Measurements from ENCODE around the gene CIRBP. TPM values are rescaled to one million over a fixed set of nuclear protein-coding genes. Genes with fewer than 3 reads are reported as not detected.

Gene CIRBP
- total and polyA plus RNA-seq, 2 of the 13 experiments (the other 11 are each of a cell fraction or from before 2014, with no cell fraction given) = 133 to 140 TPM

DNA sequence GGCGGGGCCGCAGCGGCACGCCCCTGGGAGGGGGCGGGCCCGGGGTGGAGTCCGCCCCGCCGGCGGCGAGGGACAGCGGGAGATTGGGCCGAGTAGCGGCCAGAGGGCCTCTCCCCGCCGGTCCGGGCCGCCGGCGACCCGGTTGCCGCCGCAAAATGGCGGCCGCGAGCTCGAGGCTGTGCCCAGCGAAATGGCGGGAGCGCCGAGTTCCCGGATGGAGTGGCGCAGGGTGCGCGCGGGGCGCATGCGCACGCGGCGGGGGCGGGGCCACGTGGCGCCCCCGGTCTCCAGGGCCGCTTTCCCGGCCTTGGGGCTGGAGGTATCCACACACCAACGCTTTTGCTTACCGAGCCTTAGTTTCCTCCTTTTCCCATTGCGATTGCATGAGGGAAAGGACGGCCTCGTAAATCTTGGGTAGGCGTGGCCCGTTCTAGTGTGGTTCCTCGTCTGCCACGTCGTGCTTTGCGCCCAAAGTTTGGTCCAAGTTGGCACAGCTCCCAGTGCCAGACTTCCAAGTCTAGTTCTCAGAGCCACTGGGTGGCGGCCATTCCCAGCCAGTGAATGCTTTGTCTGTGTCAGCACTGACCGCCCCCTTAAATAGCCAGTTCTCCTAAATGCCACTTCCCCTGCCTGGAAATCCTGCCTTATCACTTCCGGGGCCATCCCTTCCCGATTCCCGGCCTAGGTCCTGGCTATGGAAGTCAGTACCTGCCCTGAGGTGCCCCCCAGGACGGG, 513 bp downstream of the CIRBP start (continued):
- TF ChIP-seq, protein P1, sequence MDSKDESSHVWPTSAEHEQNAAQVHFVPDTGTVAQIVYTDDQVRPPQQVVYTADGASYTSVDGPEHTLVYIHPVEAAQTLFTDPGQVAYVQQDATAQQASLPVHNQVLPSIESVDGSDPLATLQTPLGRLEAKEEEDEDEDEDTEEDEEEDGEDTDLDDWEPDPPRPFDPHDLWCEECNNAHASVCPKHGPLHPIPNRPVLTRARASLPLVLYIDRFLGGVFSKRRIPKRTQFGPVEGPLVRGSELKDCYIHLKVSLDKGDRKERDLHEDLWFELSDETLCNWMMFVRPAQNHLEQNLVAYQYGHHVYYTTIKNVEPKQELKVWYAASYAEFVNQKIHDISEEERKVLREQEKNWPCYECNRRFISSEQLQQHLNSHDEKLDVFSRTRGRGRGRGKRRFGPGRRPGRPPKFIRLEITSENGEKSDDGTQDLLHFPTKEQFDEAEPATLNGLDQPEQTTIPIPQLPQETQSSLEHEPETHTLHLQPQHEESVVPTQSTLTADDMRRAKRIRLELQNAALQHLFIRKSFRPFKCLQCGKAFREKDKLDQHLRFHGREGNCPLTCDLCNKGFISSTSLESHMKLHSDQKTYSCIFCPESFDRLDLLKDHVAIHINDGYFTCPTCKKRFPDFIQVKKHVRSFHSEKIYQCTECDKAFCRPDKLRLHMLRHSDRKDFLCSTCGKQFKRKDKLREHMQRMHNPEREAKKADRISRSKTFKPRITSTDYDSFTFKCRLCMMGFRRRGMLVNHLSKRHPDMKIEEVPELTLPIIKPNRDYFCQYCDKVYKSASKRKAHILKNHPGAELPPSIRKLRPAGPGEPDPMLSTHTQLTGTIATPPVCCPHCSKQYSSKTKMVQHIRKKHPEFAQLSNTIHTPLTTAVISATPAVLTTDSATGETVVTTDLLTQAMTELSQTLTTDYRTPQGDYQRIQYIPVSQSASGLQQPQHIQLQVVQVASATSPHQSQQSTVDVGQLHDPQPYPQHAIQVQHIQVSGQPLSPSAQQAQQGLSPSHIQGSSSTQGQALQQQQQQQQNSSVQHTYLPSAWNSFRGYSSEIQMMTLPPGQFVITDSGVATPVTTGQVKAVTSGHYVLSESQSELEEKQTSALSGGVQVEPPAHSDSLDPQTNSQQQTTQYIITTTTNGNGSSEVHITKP (CRISPR knock-in tag; IDR thresholded peaks at IDR 0.05; ENCODE audit: low read depth) = no peak
- TF ChIP-seq TBX3 (IDR thresholded peaks at IDR 0.05; ENCODE audit: borderline replicate concordance) = peak; percentile 23; the same call in 1 of the 2 replicates
- TF ChIP-seq ZNF367 (CRISPR knock-in tag; IDR thresholded peaks at IDR 0.05; ENCODE audit: borderline replicate concordance) = no peak
- TF ChIP-seq, protein P2, sequence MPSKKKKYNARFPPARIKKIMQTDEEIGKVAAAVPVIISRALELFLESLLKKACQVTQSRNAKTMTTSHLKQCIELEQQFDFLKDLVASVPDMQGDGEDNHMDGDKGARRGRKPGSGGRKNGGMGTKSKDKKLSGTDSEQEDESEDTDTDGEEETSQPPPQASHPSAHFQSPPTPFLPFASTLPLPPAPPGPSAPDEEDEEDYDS (CRISPR knock-in tag; IDR thresholded peaks at IDR 0.05) = no peak
- TF ChIP-seq, protein P3, sequence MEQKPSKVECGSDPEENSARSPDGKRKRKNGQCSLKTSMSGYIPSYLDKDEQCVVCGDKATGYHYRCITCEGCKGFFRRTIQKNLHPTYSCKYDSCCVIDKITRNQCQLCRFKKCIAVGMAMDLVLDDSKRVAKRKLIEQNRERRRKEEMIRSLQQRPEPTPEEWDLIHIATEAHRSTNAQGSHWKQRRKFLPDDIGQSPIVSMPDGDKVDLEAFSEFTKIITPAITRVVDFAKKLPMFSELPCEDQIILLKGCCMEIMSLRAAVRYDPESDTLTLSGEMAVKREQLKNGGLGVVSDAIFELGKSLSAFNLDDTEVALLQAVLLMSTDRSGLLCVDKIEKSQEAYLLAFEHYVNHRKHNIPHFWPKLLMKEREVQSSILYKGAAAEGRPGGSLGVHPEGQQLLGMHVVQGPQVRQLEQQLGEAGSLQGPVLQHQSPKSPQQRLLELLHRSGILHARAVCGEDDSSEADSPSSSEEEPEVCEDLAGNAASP (CRISPR knock-in tag; IDR thresholded peaks at IDR 0.05; ENCODE audit: borderline replicate concordance) = 0 out of 2 replicates have a peak, but pooled peaks have one; percentile 36
- TF ChIP-seq ELF1 (CRISPR knock-in tag; IDR thresholded peaks at IDR 0.05) = no peak
- TF ChIP-seq ZNF326 (CRISPR knock-in tag; IDR thresholded peaks at IDR 0.05; ENCODE audit: borderline replicate concordance) = no peak
- no peak for TF ChIP-seq PPARG (CRISPR knock-in tag; conservative IDR thresholded peaks at IDR 0.05)
- TF ChIP-seq, protein P4, sequence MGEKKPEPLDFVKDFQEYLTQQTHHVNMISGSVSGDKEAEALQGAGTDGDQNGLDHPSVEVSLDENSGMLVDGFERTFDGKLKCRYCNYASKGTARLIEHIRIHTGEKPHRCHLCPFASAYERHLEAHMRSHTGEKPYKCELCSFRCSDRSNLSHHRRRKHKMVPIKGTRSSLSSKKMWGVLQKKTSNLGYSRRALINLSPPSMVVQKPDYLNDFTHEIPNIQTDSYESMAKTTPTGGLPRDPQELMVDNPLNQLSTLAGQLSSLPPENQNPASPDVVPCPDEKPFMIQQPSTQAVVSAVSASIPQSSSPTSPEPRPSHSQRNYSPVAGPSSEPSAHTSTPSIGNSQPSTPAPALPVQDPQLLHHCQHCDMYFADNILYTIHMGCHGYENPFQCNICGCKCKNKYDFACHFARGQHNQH (CRISPR knock-in tag; IDR thresholded peaks at IDR 0.05) = no peak
- TF ChIP-seq SMAD9 (CRISPR knock-in tag; IDR thresholded peaks at IDR 0.05) = no peak
- TF ChIP-seq MYC (CRISPR knock-in tag; IDR thresholded peaks at IDR 0.05; ENCODE audit: borderline replicate concordance) = peak; percentile 84
- TF ChIP-seq JDP2 (CRISPR knock-in tag; IDR thresholded peaks at IDR 0.05; ENCODE audit: borderline replicate concordance) = no peak
- TF ChIP-seq, protein P5, sequence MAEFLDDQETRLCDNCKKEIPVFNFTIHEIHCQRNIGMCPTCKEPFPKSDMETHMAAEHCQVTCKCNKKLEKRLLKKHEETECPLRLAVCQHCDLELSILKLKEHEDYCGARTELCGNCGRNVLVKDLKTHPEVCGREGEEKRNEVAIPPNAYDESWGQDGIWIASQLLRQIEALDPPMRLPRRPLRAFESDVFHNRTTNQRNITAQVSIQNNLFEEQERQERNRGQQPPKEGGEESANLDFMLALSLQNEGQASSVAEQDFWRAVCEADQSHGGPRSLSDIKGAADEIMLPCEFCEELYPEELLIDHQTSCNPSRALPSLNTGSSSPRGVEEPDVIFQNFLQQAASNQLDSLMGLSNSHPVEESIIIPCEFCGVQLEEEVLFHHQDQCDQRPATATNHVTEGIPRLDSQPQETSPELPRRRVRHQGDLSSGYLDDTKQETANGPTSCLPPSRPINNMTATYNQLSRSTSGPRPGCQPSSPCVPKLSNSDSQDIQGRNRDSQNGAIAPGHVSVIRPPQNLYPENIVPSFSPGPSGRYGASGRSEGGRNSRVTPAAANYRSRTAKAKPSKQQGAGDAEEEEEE (CRISPR knock-in tag; IDR thresholded peaks at IDR 0.05; ENCODE audit: borderline replicate concordance) = no peak
- TF ChIP-seq, protein P6, sequence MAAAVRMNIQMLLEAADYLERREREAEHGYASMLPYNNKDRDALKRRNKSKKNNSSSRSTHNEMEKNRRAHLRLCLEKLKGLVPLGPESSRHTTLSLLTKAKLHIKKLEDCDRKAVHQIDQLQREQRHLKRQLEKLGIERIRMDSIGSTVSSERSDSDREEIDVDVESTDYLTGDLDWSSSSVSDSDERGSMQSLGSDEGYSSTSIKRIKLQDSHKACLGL (CRISPR knock-in tag; IDR thresholded peaks at IDR 0.05) = peak; percentile 34; the same call in 1 of the 2 replicates
- TF ChIP-seq ZNF468 (CRISPR knock-in tag; IDR thresholded peaks at IDR 0.05) = no peak
- TF ChIP-seq, protein P7, sequence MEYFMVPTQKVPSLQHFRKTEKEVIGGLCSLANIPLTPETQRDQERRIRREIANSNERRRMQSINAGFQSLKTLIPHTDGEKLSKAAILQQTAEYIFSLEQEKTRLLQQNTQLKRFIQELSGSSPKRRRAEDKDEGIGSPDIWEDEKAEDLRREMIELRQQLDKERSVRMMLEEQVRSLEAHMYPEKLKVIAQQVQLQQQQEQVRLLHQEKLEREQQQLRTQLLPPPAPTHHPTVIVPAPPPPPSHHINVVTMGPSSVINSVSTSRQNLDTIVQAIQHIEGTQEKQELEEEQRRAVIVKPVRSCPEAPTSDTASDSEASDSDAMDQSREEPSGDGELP (IDR thresholded peaks at IDR 0.05; ENCODE audit: borderline replicate concordance, low read depth) = no peak
- TF ChIP-seq, protein P8, sequence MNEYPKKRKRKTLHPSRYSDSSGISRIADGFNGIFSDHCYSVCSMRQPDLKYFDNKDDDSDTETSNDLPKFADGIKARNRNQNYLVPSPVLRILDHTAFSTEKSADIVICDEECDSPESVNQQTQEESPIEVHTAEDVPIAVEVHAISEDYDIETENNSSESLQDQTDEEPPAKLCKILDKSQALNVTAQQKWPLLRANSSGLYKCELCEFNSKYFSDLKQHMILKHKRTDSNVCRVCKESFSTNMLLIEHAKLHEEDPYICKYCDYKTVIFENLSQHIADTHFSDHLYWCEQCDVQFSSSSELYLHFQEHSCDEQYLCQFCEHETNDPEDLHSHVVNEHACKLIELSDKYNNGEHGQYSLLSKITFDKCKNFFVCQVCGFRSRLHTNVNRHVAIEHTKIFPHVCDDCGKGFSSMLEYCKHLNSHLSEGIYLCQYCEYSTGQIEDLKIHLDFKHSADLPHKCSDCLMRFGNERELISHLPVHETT (CRISPR knock-in tag; conservative IDR thresholded peaks at IDR 0.05) = peak; percentile 42; the same call in 1 of the 2 replicates

Data from HepG2 (cell line).